Endodermal cell (in vitro differentiated cells): ENCODE results near the gene HNRNPDL. TPM values are rescaled to one million over a fixed set of nuclear protein-coding genes. Genes with fewer than 3 reads are reported as not detected.
A peak's percentile ranks its signal among the peaks of the same experiment; 100 is the strongest.

ENCODE experiments used
- DNase-seq: peaks from one replicate; pipeline ENCODE4 v3.0.0-alpha.2; 2017
- H3K27ac ChIP-seq: 2 replicates; pipeline ENCODE4 v1.5.1; 2013; ENCODE audit warnings: mild to moderate bottlenecking, low read depth, low read length, moderate library complexity
- H3K27me3 ChIP-seq: 2 replicates; pipeline ENCODE4 v1.6.1; 2013; ENCODE audit warnings: mild to moderate bottlenecking, low read length, moderate library complexity; ENCODE audit not compliant: insufficient read depth, control insufficient read depth, poor library complexity, severe bottlenecking
- H3K36me3 ChIP-seq: 2 replicates; pipeline ENCODE4 v1.7.0; 2013; ENCODE audit warnings: mild to moderate bottlenecking, low read length, moderate library complexity; ENCODE audit not compliant: control insufficient read depth, insufficient read depth
- H3K4me1 ChIP-seq: one replicate; pipeline ENCODE4 v1.7.0; 2013; ENCODE audit warnings: low read length; ENCODE audit not compliant: control insufficient read depth, insufficient read depth
- H3K4me3 ChIP-seq: 2 replicates; pipeline ENCODE4 v1.5.1; 2013; ENCODE audit warnings: mild to moderate bottlenecking, low read length, moderate library complexity
- H3K9ac ChIP-seq: 2 replicates; pipeline ENCODE4 v1.6.1; 2013; ENCODE audit warnings: mild to moderate bottlenecking, low read length, moderate library complexity; ENCODE audit not compliant: poor library complexity, severe bottlenecking; ENCODE audit errors: extremely low read depth
- H3K9me3 ChIP-seq: 2 replicates; pipeline ENCODE4 v1.6.1; 2013; ENCODE audit warnings: mild to moderate bottlenecking, low read length, moderate library complexity; ENCODE audit not compliant: control insufficient read depth
- H3K27ac Mint-ChIP-seq: 2 replicates; pipeline ENCODE4 v1.8.0; 2020; ENCODE audit warnings: mixed read lengths
- H3K27me3 Mint-ChIP-seq: 2 replicates; pipeline ENCODE4 v1.8.0; 2021; ENCODE audit warnings: mild to moderate bottlenecking, mixed read lengths; ENCODE audit not compliant: insufficient read depth
- H3K36me3 Mint-ChIP-seq: 2 replicates; pipeline ENCODE4 v1.8.0; 2020; ENCODE audit warnings: low read depth, mixed read lengths
- H3K4me1 Mint-ChIP-seq: 2 replicates; pipeline ENCODE4 v1.8.0; 2020; ENCODE audit warnings: mixed read lengths
- H3K4me3 Mint-ChIP-seq: 2 replicates; pipeline ENCODE4 v1.8.0; 2020; ENCODE audit warnings: mild to moderate bottlenecking, moderate library complexity, mixed read lengths
- H3K9me3 Mint-ChIP-seq: 2 replicates; pipeline ENCODE4 v1.8.0; 2020; ENCODE audit warnings: mild to moderate bottlenecking, mixed read lengths
- WGBS, 2 experiments: methylation state at CpG; one replicate each; pipeline versions ENCODE4 v1.1.5 to v1.1.7; 2013; ENCODE audit warnings: missing lambda C conversion rate in 2 of 2, mixed read lengths in 1 of 2; ENCODE audit not compliant: insufficient coverage in 1 of 2, insufficient read length in 1 of 2; 5-methylcytosine and 5-hydroxymethylcytosine counted together
- total RNA-seq, 2 donors: library from RNA; stranded (reverse); fragmentation: NEBNext Ultra II Directional in 1 of 2; extraction: Animal tissue kit (Norgen Biotek cat#: 25700) in 1 of 2; gene quantifications; 2 replicates in 1 of 2; 3 replicates in 1 of 2; pipeline ENCODE4 v1.2.1, GENCODE V29; 2021
- TF ChIP-seq, protein P1 (sequence below): fragments of 200-600 bp; sonication (generic); conservative IDR thresholded peaks from 2 replicates; pipeline ENCODE4 v1.5.0; 2021; ENCODE audit warnings: antibody characterized with exemption, mild to moderate bottlenecking

Gene HNRNPDL
- total RNA-seq, 2 donors from 2014 or later, result 368 to 383 TPM

DNA sequence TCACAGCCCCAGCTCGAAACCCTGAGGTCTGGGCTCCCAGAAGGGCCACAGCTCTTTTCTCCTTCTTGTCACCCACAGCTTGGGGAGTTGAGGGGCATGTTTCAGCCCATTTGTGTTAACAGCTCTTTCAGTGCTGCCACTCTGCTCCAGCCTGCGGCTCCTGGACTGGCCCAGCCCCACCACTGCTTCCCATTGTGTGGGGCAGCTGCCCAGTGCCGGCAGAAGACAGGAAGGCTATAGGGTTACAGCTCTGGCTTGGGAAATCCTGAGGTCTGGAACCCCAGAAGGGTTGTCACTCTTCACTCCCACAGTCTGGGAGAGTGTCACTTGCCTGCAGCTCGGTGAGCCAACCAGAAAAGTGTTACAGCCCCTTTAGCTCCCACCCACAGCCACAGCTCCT is 49.4 kb downstream of the HNRNPDL start:
- no peak overlapping the region for H3K27ac ChIP-seq
- Mint-ChIP-seq H3K4me3 (no peak overlapping the region), H3K27ac (no peak overlapping the region), H3K4me1 (peaks cover 4% of the 10 kb centered on the region), H3K27me3 (peaks cover 13% of the 10 kb centered on the region), H3K36me3 (peaks cover 5% of the 10 kb centered on the region), H3K9me3 (peaks cover 10% of the 10 kb centered on the region)
- H3K4me1 ChIP-seq, result no peaks in the 10 kb centered on the region
- H3K27me3 ChIP-seq, result no peaks in the 10 kb centered on the region
- TF ChIP-seq, protein P1, sequence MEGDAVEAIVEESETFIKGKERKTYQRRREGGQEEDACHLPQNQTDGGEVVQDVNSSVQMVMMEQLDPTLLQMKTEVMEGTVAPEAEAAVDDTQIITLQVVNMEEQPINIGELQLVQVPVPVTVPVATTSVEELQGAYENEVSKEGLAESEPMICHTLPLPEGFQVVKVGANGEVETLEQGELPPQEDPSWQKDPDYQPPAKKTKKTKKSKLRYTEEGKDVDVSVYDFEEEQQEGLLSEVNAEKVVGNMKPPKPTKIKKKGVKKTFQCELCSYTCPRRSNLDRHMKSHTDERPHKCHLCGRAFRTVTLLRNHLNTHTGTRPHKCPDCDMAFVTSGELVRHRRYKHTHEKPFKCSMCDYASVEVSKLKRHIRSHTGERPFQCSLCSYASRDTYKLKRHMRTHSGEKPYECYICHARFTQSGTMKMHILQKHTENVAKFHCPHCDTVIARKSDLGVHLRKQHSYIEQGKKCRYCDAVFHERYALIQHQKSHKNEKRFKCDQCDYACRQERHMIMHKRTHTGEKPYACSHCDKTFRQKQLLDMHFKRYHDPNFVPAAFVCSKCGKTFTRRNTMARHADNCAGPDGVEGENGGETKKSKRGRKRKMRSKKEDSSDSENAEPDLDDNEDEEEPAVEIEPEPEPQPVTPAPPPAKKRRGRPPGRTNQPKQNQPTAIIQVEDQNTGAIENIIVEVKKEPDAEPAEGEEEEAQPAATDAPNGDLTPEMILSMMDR, result no peak
- DNase-seq, result no peak
- H3K36me3 ChIP-seq, result no peaks in the 10 kb centered on the region
- H3K9me3 ChIP-seq, result peaks cover 18% of the 10 kb centered on the region
- WGBS, 2 experiments, result 93% methylated on average over 4 of the region's 4 CpGs; no CpG with 5 or more reads in 1 of the 2 experiments
- no peak overlapping the region for H3K4me3 ChIP-seq
- H3K9ac ChIP-seq, result no peak overlapping the region

GRCh38 chr4:82380344-82380743 is 49.9 kb downstream of the HNRNPDL start:
- peaks cover 13% of the 10 kb centered on the region for H3K27me3 Mint-ChIP-seq
- H3K4me1 ChIP-seq, result no peaks in the 10 kb centered on the region
- peaks cover 14% of the 10 kb centered on the region for H3K9me3 ChIP-seq
- 88 to 100% methylated on average over 5 to 9 of the region's 9 CpGs for WGBS, 2 experiments
- H3K4me1 Mint-ChIP-seq, result peaks cover 4% of the 10 kb centered on the region
- no peak overlapping the region for H3K27ac Mint-ChIP-seq
- H3K9ac ChIP-seq, result no peak overlapping the region
- H3K4me3 Mint-ChIP-seq, result no peak overlapping the region
- H3K36me3 Mint-ChIP-seq, result peaks cover 5% of the 10 kb centered on the region
- H3K9me3 Mint-ChIP-seq, result peaks cover 6% of the 10 kb centered on the region
- no peaks in the 10 kb centered on the region for H3K27me3 ChIP-seq
- no peak overlapping the region for H3K27ac ChIP-seq
- H3K4me3 ChIP-seq, result no peak overlapping the region
- DNase-seq, result no peak
- TF ChIP-seq, protein P1, result no peak
- H3K36me3 ChIP-seq, result no peaks in the 10 kb centered on the region

DNA sequence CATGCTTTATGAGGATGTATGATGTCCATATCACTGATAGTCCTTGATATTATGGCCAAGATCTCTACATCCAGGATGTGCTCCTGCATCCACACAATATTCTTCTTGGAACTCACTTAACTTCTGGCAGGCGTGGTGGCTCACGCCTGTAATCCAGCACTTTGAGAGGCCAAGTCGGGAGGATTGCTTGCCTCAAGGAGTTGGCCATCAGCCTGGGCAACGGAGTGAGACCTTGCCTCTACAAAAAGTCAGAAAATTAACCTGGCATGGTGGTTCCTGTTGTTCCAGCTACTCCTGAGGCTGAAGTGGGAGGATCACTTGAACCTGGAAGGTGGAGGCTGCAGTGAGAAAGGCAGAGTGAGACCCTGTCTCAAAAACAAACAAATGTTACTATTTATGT is 54.2 kb downstream of the HNRNPDL start:
- no peaks in the 10 kb centered on the region for H3K4me1 ChIP-seq
- peaks cover 19% of the 10 kb centered on the region for H3K36me3 Mint-ChIP-seq
- H3K27ac Mint-ChIP-seq, result no peak overlapping the region

More for the DNA sequence above, 54.2 kb downstream of the HNRNPDL start:
- Mint-ChIP-seq H3K4me1 (peaks cover 8% of the 10 kb centered on the region), H3K9me3 (no peaks in the 10 kb centered on the region), H3K4me3 (peak overlapping the region; percentile 94), H3K27me3 (peaks cover 10% of the 10 kb centered on the region)
- peaks cover 16% of the 10 kb centered on the region for H3K36me3 ChIP-seq
- WGBS, 2 experiments, result 86 to 95% methylated on average over 4 of the region's 4 CpGs
- DNase-seq, result no peak
- no peak overlapping the region for H3K27ac ChIP-seq
- TF ChIP-seq, protein P1, result no peak
- H3K4me3 ChIP-seq, result peak overlapping the region; percentile 99
- no peaks in the 10 kb centered on the region for H3K27me3 ChIP-seq
- H3K9me3 ChIP-seq, result peaks cover 5% of the 10 kb centered on the region
- no peak overlapping the region for H3K9ac ChIP-seq
